Panc1 (cell line): ENCODE results near the gene TNRC6B. TPM values are rescaled to one million over a fixed set of nuclear protein-coding genes. Genes with fewer than 3 reads are reported as not detected.

Experiments
- ATAC-seq: fragments of 200-7000 bp; cut with Tn5 transposase; 2 replicates; pipeline ENCODE4 v1.9.1; 2020; ENCODE audit warnings: mild to moderate bottlenecking, moderate library complexity
- BruUV-seq: library from RNA; stranded (reverse); fragments of 400-500 nt; replicated peaks from 2 replicates; lab custom pipeline; 2021; lab: Mats Ljungman, UMichigan
- CTCF ChIA-PET: fragments of 300-600 bp; sonication (Branson Sonifier 250); formaldehyde crosslinking; loops from one replicate; lab custom pipeline; 2022; ENCODE audit warnings: antibody characterized with exemption; lab: Charles Lee
- POLR2A ChIA-PET: fragments of 300-600 bp; sonication (Branson Sonifier 250); formaldehyde crosslinking; loops from one replicate; lab custom pipeline; 2022; ENCODE audit warnings: antibody characterized with exemption; lab: Charles Lee
- DNase-seq: peaks from one replicate; pipeline ENCODE4 v3.0.0-alpha.2; 2010; ENCODE audit warnings: low read depth, low spot score
- H3K27ac ChIP-seq: 2 replicates; pipeline ENCODE4 v1.5.1; 2011; ENCODE audit warnings: mild to moderate bottlenecking, low read length, inconsistent platforms
- H3K27me3 ChIP-seq: fragments of 200-500 bp; sonication (Bioruptor generic); 2 replicates; pipeline ENCODE4 v1.6.0; 2014; ENCODE audit warnings: low read length, inconsistent platforms; ENCODE audit not compliant: control insufficient read depth, insufficient read depth
- H3K36me3 ChIP-seq: fragments of 200-500 bp; sonication (Bioruptor generic); 2 replicates; pipeline ENCODE4 v1.5.1; 2014; ENCODE audit warnings: inconsistent platforms, mild to moderate bottlenecking, low read length, moderate library complexity; ENCODE audit not compliant: control insufficient read depth, insufficient read depth
- H3K4me1 ChIP-seq: 2 replicates; pipeline ENCODE4 v1.5.1; 2011; ENCODE audit warnings: inconsistent platforms, mild to moderate bottlenecking, low read length, moderate library complexity; ENCODE audit not compliant: control insufficient read depth, insufficient read depth
- H3K4me3 ChIP-seq, 2 experiments: 2 replicates each; pipeline ENCODE4 v1.5.1; 2011 to 2012; ENCODE audit warnings: low read depth in 2 of 2, low read length in 2 of 2, mild to moderate bottlenecking in 2 of 2, inconsistent platforms in 1 of 2, moderate library complexity in 1 of 2
- H3K9me3 ChIP-seq: fragments of 200-500 bp; sonication (Bioruptor generic); 2 replicates; pipeline ENCODE4 v1.5.1; 2014; ENCODE audit warnings: low read depth, mild to moderate bottlenecking, inconsistent platforms, low read length, moderate library complexity; ENCODE audit not compliant: control insufficient read depth, insufficient read depth
- POLR2AphosphoS5 ChIP-seq: IDR thresholded peaks from 2 replicates; pipeline ENCODE4 v1.6.1; 2012; ENCODE audit warnings: mild to moderate bottlenecking, low read depth, low read length, moderate library complexity
- SIN3A ChIP-seq: IDR thresholded peaks from 2 replicates; pipeline ENCODE4 v1.6.1; 2012; ENCODE audit warnings: low read depth, mild to moderate bottlenecking, low read length, moderate library complexity, borderline replicate concordance; ENCODE audit not compliant: insufficient read depth
- TCF7L2 ChIP-seq: IDR thresholded peaks from 2 replicates; pipeline ENCODE4 v1.6.1; 2011; ENCODE audit warnings: mild to moderate bottlenecking, low read depth, low read length, inconsistent platforms
- in situ Hi-C: cut with HindIII; loops from 2 replicates; pipeline ENCODE4 v1.10.0; 2016; ENCODE audit warnings: low sequenced_read_pairs, low pct_unique_long_range_greater_than_20kb
- intact Hi-C: fragments of 100-400 bp; cut with micrococcal nuclease; formaldehyde crosslinking; loops from one replicate; pipeline ENCODE4 v1.10.0; 2022; ENCODE audit not compliant: unreplicated experiment
- total RNA-seq: library from RNA; stranded (reverse); gene quantifications from one replicate; pipeline ENCODE4 v1.2.1, GENCODE V29; 2021; ENCODE audit not compliant: unreplicated experiment
- TF ChIP-seq, protein P1 (sequence below): fragments of 450-650 bp; IDR thresholded peaks from 2 replicates; pipeline ENCODE4 v1.5.1; 2017; ENCODE audit warnings: mild to moderate bottlenecking
- TF ChIP-seq, protein P2 (sequence below), 2 experiments: IDR thresholded peaks; 2 replicates each; pipeline ENCODE4 v1.6.1; 2011 to 2012; ENCODE audit warnings: low read depth in 2 of 2, control low read depth in 1 of 2, low read length in 1 of 2, mild to moderate bottlenecking in 1 of 2, moderate library complexity in 1 of 2; ENCODE audit not compliant: insufficient read depth in 1 of 2

The TNRC6B gene
- total RNA-seq, 1 experiment from 2014 or later, result 30.7 TPM

DNA sequence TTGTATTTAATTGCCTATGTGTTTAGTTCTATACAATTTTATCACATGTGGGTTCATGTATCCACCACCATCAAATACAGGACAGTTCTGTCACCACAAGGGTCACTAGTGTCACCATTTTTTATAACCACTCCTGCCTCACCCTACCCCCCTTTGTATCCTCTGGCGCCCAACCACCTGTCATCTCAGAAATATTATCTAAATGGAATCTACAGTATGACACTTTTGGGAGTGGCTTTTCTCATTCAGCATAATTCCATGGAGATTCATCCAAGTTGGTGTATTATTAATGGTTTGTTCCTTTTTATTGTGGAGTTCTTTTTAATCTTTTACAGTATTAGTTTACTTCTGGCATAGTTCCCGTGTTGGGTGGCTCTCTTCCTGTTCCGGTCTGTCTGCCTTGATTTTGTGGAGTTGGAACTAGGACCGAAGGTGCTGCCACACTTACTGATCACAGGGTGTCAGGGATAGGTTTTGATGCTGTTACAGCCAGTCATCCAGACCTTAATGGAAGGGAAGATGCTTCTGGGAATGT, 58.5 kb downstream of the TNRC6B start:
- Histone ChIP-seq H3K27ac (no peak overlapping the region), H3K36me3 (no peaks in the 10 kb centered on the region), H3K4me1 (peaks cover 24% of the 10 kb centered on the region), H3K4me3 (no peak overlapping the region), H3K9me3 (no peaks in the 10 kb centered on the region), H3K27me3 (no peaks in the 10 kb centered on the region)
- TF ChIP-seq, protein P1, sequence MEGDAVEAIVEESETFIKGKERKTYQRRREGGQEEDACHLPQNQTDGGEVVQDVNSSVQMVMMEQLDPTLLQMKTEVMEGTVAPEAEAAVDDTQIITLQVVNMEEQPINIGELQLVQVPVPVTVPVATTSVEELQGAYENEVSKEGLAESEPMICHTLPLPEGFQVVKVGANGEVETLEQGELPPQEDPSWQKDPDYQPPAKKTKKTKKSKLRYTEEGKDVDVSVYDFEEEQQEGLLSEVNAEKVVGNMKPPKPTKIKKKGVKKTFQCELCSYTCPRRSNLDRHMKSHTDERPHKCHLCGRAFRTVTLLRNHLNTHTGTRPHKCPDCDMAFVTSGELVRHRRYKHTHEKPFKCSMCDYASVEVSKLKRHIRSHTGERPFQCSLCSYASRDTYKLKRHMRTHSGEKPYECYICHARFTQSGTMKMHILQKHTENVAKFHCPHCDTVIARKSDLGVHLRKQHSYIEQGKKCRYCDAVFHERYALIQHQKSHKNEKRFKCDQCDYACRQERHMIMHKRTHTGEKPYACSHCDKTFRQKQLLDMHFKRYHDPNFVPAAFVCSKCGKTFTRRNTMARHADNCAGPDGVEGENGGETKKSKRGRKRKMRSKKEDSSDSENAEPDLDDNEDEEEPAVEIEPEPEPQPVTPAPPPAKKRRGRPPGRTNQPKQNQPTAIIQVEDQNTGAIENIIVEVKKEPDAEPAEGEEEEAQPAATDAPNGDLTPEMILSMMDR, result no peak
- TF ChIP-seq POLR2AphosphoS5 (no peak), TCF7L2 (no peak), SIN3A (no peak)
- TF ChIP-seq, protein P2, sequence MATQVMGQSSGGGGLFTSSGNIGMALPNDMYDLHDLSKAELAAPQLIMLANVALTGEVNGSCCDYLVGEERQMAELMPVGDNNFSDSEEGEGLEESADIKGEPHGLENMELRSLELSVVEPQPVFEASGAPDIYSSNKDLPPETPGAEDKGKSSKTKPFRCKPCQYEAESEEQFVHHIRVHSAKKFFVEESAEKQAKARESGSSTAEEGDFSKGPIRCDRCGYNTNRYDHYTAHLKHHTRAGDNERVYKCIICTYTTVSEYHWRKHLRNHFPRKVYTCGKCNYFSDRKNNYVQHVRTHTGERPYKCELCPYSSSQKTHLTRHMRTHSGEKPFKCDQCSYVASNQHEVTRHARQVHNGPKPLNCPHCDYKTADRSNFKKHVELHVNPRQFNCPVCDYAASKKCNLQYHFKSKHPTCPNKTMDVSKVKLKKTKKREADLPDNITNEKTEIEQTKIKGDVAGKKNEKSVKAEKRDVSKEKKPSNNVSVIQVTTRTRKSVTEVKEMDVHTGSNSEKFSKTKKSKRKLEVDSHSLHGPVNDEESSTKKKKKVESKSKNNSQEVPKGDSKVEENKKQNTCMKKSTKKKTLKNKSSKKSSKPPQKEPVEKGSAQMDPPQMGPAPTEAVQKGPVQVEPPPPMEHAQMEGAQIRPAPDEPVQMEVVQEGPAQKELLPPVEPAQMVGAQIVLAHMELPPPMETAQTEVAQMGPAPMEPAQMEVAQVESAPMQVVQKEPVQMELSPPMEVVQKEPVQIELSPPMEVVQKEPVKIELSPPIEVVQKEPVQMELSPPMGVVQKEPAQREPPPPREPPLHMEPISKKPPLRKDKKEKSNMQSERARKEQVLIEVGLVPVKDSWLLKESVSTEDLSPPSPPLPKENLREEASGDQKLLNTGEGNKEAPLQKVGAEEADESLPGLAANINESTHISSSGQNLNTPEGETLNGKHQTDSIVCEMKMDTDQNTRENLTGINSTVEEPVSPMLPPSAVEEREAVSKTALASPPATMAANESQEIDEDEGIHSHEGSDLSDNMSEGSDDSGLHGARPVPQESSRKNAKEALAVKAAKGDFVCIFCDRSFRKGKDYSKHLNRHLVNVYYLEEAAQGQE (IDR thresholded peaks at IDR 0.05; ENCODE audit: insufficient read depth in 1 of 2, low read depth in 2 of 2, low read length in 1 of 2), result no peak
- ChIA-PET POLR2A (no interaction called here), CTCF (no interaction called here)
- intact Hi-C loops (no loop called here), in situ Hi-C loops (no loop called here)
- BruUV-seq, result no TSS peak
- DNase-seq (no peak), ATAC-seq (no peak)

GRCh38 chr22:40237241-40237640, 59.5 kb downstream of the TNRC6B start:
- in situ Hi-C loops (no loop called here), intact Hi-C loops (no loop called here)
- H3K27me3 ChIP-seq, result no peaks in the 10 kb centered on the region
- H3K4me3 ChIP-seq, result no peak overlapping the region
- DNase-seq, result no peak
- no TSS peak for BruUV-seq
- no peak for ATAC-seq
- TF ChIP-seq SIN3A, result no peak
- TF ChIP-seq, protein P2 (IDR thresholded peaks at IDR 0.05; ENCODE audit: insufficient read depth in 1 of 2, low read depth in 2 of 2, low read length in 1 of 2), result no peak
- TF ChIP-seq, protein P1, result no peak
- TF ChIP-seq TCF7L2, result no peak
- no peak for TF ChIP-seq POLR2AphosphoS5
- CTCF ChIA-PET, result no interaction called here
- H3K4me1 ChIP-seq, result peaks cover 24% of the 10 kb centered on the region
- H3K27ac ChIP-seq, result no peak overlapping the region
- H3K9me3 ChIP-seq, result no peaks in the 10 kb centered on the region
- POLR2A ChIA-PET, result no interaction called here
- no peaks in the 10 kb centered on the region for H3K36me3 ChIP-seq
